Large intestine (tissue), 3 donors: ENCODE results near the gene CTCFL. TPM values are rescaled to one million over a fixed set of nuclear protein-coding genes. Genes with fewer than 3 reads are reported as not detected.
A peak's percentile ranks its signal among the peaks of the same experiment; 100 is the strongest.

Experiments used
- DNase-seq, 2 donors: peaks; one replicate each; pipeline versions ENCODE4 v3.0.0 to v3.0.0-alpha.2; 2013
- H3K27ac ChIP-seq: one replicate; pipeline ENCODE4 v1.5.1; 2013; ENCODE audit warnings: low read length
- H3K27me3 ChIP-seq: 2 replicates; pipeline ENCODE4 v1.6.1; 2013; ENCODE audit warnings: low read length; ENCODE audit not compliant: control insufficient read depth, insufficient read depth
- H3K36me3 ChIP-seq: 2 replicates; pipeline ENCODE4 v1.6.1; 2013; ENCODE audit warnings: low read length; ENCODE audit not compliant: control insufficient read depth, insufficient read depth
- H3K4me1 ChIP-seq: one replicate; pipeline ENCODE4 v1.6.1; 2013; ENCODE audit warnings: low read length; ENCODE audit not compliant: control insufficient read depth, insufficient read depth
- H3K4me3 ChIP-seq: one replicate; pipeline ENCODE4 v1.5.1; 2013; ENCODE audit warnings: low read length
- H3K9me3 ChIP-seq: one replicate; pipeline ENCODE4 v1.6.1; 2013; ENCODE audit warnings: mild to moderate bottlenecking, low read depth, low read length, moderate library complexity; ENCODE audit not compliant: control insufficient read depth
- WGBS: methylation state at CpG from one replicate; pipeline ENCODE4 v1.1.5; 2013; ENCODE audit warnings: low lambda C conversion rate; ENCODE audit not compliant: insufficient coverage; 5-methylcytosine and 5-hydroxymethylcytosine counted together
- polyA plus RNA-seq: library from polyadenylated mRNA; unstranded; fragments of 120-200 nt; gene quantifications from one replicate; pipeline ENCODE4 v1.2.1, GENCODE V29; 2013

CTCFL gene
- polyA plus RNA-seq, 1 donor = 0.03 TPM

DNA sequence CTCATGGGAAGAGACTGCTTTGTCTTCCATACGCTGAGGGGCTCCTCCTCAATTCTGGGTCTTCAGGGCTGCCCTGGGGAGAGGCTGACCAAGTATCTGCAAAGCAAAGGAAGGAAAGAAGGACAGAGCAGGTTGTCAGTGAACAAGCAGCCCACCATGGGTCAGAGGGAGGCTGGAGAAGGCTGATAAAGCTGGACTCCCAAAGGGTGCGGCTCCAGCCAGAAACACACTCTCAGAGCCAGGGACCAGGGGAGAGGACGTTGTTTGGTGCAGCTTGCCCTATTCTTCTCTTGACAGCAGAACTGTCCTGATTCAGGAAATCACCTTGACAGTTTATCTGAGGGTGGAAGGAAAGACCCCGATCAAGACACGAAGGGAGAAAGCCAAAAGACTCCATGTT is 10.4 kb upstream of the CTCFL start:
- H3K27ac ChIP-seq = no peak overlapping the region
- no peak overlapping the region for H3K4me3 ChIP-seq
- H3K4me1 ChIP-seq = peaks cover 18% of the 10 kb centered on the region
- H3K9me3 ChIP-seq = peaks cover 10% of the 10 kb centered on the region
- WGBS = no CpG with 5 or more reads among the region's 5 CpGs
- no peaks in the 10 kb centered on the region for H3K36me3 ChIP-seq
- no peak for DNase-seq
- H3K27me3 ChIP-seq = no peaks in the 10 kb centered on the region

DNA sequence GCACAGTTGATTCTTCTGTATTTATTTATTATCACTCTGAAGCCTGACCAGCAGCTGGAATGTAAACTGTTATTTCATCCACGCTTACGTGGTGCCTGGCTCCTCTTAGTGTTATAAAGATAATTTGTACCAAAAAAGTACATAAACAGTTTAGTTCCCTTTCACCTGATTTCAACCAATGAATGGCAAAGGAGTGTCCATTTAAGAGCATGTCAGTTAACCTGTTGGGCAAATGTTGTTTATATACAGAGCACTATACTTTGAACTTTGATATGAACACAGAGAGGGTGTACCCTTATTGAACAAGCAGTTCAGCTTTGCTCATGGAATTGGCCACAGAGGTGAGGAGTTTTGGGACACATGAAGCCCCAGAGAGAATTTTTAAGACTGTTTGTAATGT is 7.2 kb upstream of the CTCFL start:
- H3K4me1 ChIP-seq = peaks cover 9% of the 10 kb centered on the region

DNA sequence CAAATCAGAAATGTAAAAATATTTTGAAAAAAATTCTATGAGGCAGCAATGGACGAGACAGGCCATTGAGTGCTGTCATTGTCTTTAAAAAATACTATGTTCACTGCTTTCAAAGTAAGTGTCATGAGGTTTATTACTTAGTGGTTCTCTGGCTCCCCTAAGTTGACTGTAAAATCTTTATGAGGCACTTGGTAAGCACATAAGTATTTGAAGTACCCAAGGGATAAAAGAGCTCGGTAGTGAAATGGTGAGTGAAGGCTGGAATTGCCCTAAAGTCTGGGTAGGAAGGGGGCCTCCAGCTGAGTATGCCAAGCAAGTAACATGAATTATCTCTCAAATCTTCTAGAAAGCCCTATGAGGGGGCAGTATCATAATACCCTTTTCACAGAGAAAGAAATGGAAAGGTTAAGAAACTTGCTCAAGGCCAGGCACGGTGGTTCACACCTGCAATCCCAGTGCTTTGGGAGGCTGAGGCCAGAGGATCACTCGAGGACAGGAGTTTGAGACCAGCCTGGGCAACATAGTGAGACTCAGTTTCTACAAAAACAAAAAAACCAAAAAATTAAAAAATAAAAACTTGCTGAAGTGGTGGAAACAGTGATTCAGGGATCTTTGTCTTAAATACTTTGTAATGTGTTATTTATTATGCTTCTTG is 5.5 kb upstream of the CTCFL start:
- no peak overlapping the region for H3K27ac ChIP-seq
- no peak overlapping the region for H3K4me3 ChIP-seq
- H3K27me3 ChIP-seq = no peaks in the 10 kb centered on the region
- no peak for DNase-seq
- H3K36me3 ChIP-seq = no peaks in the 10 kb centered on the region
- H3K9me3 ChIP-seq = no peaks in the 10 kb centered on the region
- H3K4me1 ChIP-seq = peaks cover 6% of the 10 kb centered on the region
- 80% methylated on average over 1 of the region's 4 CpGs for WGBS

More for the DNA sequence above, 7.2 kb upstream of the CTCFL start:
- WGBS = no CpG with 5 or more reads among the region's 2 CpGs
- H3K27ac ChIP-seq = no peak overlapping the region
- H3K4me3 ChIP-seq = no peak overlapping the region
- H3K27me3 ChIP-seq = no peaks in the 10 kb centered on the region
- no peaks in the 10 kb centered on the region for H3K9me3 ChIP-seq
- DNase-seq = peak in 1 of 2 donors; percentile 65
- H3K36me3 ChIP-seq = no peaks in the 10 kb centered on the region

DNA sequence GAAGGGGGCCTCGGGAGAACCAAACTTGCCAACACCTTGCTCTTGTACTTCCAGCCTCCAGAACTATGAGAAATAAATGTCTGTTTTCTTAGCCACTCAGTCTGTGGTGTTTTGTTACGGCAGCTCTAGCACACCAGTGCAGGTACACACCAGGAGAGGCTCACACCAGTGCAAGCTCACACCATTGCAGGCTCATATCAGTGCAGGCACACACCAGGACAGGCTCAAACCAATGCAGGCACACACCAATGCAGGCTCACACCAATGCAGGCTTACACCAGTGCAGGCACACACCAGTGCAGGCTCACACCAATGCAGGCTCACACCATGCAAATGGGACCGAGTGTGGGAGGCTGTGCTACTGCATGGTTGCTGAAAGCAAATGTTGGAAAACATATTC is 4.9 kb upstream of the CTCFL start:
- Histone ChIP-seq H3K36me3 (no peaks in the 10 kb centered on the region), H3K4me1 (peaks cover 6% of the 10 kb centered on the region), H3K27ac (no peak overlapping the region), H3K27me3 (no peaks in the 10 kb centered on the region), H3K4me3 (no peak overlapping the region), H3K9me3 (no peaks in the 10 kb centered on the region)
- DNase-seq = no peak
- no CpG with 5 or more reads among the region's 3 CpGs for WGBS

DNA sequence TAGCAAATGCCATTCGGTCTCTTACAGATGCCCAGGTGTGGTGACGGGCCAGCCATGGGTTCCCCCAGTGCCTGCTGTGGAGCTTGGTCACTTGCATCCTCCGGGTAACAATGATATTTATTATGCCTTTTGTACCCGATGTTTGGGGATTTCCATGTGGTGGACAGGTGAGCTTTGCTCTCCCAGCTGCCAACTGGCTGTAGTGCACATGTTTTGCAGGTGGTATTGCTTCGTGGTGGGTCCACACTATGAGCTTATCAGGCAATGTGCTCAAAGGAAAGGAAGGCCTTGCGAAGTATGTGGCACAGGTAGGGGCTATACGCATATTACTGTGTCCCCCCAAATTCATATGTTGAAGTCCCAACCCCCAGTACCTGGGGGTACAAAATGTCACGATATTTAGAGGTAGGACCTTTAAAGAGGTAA is 4.2 kb upstream of the CTCFL start:
- H3K4me3 ChIP-seq = no peak overlapping the region
- H3K27me3 ChIP-seq = no peaks in the 10 kb centered on the region
- DNase-seq = no peak
- peaks cover 6% of the 10 kb centered on the region for H3K4me1 ChIP-seq
- WGBS = no CpG with 5 or more reads among the region's 8 CpGs
- H3K36me3 ChIP-seq = no peaks in the 10 kb centered on the region
- H3K27ac ChIP-seq = no peak overlapping the region
- no peaks in the 10 kb centered on the region for H3K9me3 ChIP-seq

DNA sequence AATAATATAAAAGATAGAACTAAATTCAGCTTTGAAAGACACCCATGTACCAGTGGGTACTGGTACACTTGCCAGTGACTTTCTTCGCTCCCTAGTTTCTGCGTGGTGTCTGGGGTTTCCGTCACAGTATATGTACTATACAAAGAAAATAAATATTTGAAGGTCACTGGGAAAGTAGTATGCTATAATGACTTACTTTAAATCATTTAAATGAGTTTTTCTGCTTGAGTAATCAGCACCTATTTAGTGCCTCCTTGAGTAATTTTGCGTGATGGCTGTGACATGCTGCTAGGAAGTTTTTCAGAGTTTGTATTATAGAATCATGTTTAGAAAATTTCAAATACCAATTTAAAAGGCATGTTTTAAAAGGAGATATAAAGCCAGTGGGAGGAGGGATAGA is 3.2 kb upstream of the CTCFL start:
- 100% methylated on average over 1 of the region's 4 CpGs for WGBS
- H3K9me3 ChIP-seq = no peaks in the 10 kb centered on the region
- no peak overlapping the region for H3K4me3 ChIP-seq
- no peaks in the 10 kb centered on the region for H3K36me3 ChIP-seq
- H3K4me1 ChIP-seq = peaks cover 6% of the 10 kb centered on the region
- DNase-seq = no peak
- no peak overlapping the region for H3K27ac ChIP-seq
- no peaks in the 10 kb centered on the region for H3K27me3 ChIP-seq

DNA sequence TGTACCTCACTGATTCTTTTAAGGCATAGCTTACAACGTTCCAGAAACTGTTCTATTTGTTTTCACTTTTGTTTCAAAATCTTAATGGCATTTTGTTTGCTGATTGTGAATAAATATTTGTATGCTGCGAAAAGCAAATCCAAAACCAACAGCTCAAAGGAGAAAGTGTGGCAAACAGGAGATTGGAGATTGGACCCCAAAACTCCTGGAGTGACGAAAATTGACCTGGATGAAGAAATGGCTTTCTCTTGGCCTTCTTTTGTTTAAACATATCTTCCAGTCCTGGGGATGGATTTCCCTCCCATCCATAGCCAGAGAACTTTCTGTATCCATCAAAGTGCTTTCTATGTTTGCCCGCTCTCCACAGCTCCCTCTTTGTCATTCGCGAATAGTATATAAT is 2.8 kb upstream of the CTCFL start:
- Histone ChIP-seq H3K36me3 (no peaks in the 10 kb centered on the region), H3K27ac (no peak overlapping the region), H3K9me3 (no peaks in the 10 kb centered on the region), H3K4me1 (peaks cover 6% of the 10 kb centered on the region), H3K27me3 (no peaks in the 10 kb centered on the region), H3K4me3 (no peak overlapping the region)
- WGBS = 58% methylated on average over 2 of the region's 6 CpGs
- DNase-seq = no peak

DNA sequence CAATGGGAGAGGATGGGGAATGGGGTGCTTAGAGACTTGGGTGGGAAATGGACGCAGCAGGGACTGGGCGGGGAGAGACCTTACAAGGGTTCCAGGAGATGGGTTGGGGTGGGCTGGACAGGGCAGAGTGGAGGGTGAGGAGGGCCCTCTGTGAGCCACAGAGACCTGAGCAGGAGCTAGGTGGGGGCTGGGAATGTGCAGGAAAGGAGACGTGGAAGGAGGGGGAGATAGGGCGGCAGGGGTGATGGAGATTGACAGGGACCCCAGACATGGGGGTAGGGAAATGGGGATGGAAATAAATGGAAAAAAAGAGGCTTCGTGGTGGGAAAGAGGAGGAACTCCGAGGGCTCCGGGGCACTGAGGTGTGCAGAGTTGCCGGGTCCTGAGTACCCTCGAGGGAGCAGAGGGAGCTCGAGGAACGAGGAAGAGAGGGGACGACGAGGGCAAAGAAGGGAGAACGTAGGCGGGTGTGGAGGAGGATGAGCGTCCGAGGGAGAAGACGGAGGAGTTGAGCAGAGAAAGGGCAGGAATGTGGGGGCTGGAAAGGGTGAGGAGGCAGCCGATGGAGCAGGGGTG is 2.0 kb upstream of the CTCFL start:
- DNase-seq = no peak
- WGBS = 56% methylated on average over 14 of the region's 19 CpGs
- Histone ChIP-seq H3K4me1 (peaks cover 6% of the 10 kb centered on the region), H3K9me3 (no peaks in the 10 kb centered on the region), H3K27me3 (no peaks in the 10 kb centered on the region), H3K4me3 (no peak overlapping the region), H3K36me3 (no peaks in the 10 kb centered on the region), H3K27ac (no peak overlapping the region)

DNA sequence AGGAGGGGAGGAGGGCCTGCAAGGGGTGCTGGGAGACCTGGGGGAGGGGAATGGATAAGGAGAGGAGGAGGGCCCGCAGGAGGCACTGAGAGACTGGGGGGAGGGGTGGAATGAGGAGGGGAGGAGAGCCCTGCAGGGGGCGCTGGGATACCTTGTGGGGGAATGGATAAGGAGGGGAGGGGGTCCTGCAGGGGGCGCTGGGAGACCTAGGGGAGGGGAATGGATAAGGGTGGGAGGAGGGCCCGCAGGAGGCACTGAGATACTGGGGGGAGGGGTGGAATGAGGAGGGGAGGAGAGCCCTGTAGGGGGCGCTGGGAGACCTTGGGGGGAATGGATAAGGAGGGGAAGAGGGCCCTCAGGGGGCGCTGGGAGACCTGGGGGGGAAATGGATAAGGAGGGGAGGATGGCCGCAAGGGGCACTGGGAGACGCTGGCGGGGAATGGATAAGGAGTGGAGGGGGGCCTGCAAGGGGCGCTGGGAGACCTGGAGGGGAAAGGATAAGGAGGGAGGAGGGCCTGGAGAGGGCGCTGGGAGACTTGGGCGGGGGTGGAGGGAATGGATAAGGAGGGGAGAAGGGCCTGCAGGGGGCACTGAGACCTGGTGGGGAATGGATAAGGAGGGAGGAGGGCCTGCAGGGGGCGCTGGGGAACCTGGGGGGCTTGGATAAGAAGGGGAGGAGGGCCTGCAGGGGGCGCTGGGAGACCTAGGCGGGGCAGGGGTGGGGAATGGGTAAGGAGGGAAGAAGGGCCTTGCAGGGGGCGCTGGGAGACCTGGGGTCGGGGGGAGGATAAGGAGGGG is 1.3 kb upstream of the CTCFL start:
- WGBS = no CpG with 5 or more reads among the region's 17 CpGs

DNA sequence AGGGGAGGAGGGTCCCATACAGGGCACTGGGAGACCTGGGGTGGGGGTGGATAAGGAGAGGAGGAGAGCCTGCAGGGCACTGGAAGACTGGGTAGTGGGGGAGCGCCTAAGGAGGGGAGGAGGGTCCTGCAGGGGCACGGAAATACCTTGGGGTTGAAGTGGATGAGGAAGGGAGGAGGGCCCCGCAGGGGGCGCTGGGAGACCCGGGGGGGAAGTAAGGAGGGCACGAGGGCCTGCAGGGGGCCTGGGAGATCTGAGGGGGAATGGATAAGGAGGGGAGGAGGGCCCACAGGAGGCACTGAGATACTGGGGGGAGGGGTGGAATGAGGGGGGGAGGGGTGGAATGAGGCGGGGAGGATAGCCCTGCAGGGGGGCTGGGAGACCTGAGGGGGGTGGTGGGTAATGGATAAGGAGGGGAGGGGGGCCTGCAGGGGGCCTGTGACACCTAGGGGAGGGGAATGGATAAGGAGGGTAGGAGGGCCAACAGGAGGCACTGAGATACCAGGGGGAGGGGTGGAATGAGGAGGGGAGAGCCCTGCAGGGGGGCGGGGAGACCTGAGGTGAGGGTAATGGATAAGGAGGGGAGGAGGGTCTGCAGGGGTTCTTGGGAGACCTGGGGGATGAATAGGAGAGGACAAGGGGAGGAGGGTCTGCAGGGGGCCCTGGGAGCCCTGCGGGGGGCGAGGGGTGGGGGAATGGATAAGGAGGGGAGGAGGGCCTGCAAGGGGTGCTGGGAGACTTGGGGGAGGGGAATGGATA is 567 bp upstream of the CTCFL start:
- H3K4me1 ChIP-seq = peaks cover 2% of the 10 kb centered on the region
- H3K9me3 ChIP-seq = no peaks in the 10 kb centered on the region
- no peak overlapping the region for H3K4me3 ChIP-seq
- H3K27ac ChIP-seq = no peak overlapping the region
- H3K27me3 ChIP-seq = no peaks in the 10 kb centered on the region
- no peak for DNase-seq
- no peaks in the 10 kb centered on the region for H3K36me3 ChIP-seq
- no CpG with 5 or more reads among the region's 10 CpGs for WGBS

More for the DNA sequence above, 1.3 kb upstream of the CTCFL start:
- no peak overlapping the region for H3K4me3 ChIP-seq
- no peak overlapping the region for H3K27ac ChIP-seq
- H3K27me3 ChIP-seq = no peaks in the 10 kb centered on the region
- DNase-seq = no peak
- H3K4me1 ChIP-seq = peaks cover 2% of the 10 kb centered on the region
- no peaks in the 10 kb centered on the region for H3K36me3 ChIP-seq
- H3K9me3 ChIP-seq = no peaks in the 10 kb centered on the region
